Iris pigment epithelial cell (primary cell): ENCODE data around the gene SYT2.
"Not testable (repeated sequence)": the region's sequence is repeated elsewhere in the genome, so short reads cannot be mapped to it uniquely, and the experiment has no call there.

Experiments used
- DNase-seq: peaks from one replicate; pipeline ENCODE4 v3.0.0-alpha.2; 2011; ENCODE audit warnings: low read depth

Gene SYT2

DNA sequence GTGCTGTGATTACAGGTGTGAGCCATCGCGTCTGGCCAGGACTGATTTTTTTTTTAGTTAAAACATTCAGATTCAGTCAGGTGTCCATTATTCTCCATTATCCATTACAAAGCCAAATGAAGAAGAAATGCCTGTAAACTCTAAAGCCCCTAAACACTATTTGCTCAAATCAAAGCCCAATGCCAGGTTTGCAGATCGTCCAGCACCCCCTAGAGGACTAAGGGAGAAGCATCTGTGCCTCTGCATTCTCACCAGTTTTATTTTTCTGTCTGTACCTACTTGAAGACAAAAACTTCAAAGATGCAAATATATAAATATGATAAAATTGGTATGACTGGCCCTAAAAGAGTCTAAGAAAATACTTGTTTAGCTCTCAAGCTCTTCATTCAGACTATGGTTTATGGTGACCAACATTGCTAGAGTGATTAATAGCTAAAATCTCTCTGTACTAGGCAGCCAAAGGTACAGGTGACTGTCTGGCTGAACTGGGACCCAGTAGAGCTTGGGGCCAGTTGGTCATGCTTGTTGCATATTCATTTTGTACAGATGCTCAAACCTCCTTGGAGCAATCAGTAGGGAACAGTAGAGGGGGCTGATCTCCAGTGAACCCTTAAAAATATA is 138.4 kb downstream of the SYT2 start:
- DNase-seq, result peak; percentile 65

- no peak for DNase-seq
Measured at GRCh38 chr1:202569393-202570322, 140.6 kb downstream of the SYT2 start.

GRCh38 chr1:202568826-202569225 is 141.4 kb downstream of the SYT2 start:
- peak; percentile 65 for DNase-seq

DNA sequence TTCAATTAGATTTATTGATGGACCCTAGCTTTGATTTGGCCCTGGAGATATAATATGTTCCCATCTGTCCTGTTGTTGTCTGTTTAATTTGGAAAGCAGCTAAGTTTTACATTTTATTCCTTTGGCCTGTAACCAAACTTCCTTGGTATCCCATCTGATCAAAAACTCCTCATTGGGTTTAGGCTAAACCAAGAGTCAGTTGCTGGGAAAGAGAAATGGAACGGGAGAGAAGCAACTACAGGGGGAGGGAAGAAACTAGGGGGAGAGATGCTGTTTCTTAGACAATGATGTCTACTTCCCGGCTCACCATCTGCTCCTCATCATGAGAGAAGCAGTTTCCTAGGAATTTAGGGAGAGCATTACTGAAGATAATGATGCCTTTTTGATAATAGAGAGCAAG is 141.8 kb downstream of the SYT2 start:
- no peak for DNase-seq

DNA sequence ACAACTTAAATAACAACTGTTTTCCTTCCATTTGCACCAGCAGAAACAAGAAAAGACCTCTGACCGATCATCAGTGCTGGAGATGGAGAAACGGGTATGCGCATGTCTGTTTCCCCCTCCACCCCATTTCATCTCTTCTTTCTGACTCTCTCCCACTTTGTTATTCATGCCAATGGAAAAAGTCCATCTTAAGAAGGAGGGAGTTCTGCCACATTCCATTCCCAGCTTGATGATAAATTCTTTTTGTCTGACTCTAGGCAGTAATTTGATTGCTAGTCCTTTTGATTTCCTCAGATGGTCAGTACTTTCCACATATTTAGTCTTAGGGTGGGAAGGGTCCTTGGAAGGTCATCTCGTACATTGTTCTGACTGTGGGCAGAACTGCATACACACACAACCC is 142.5 kb downstream of the SYT2 start:
- peak; percentile 69 for DNase-seq

- no peak for DNase-seq
Measured at GRCh38 chr1:202565890-202566602, 144.2 kb downstream of the SYT2 start.

DNA sequence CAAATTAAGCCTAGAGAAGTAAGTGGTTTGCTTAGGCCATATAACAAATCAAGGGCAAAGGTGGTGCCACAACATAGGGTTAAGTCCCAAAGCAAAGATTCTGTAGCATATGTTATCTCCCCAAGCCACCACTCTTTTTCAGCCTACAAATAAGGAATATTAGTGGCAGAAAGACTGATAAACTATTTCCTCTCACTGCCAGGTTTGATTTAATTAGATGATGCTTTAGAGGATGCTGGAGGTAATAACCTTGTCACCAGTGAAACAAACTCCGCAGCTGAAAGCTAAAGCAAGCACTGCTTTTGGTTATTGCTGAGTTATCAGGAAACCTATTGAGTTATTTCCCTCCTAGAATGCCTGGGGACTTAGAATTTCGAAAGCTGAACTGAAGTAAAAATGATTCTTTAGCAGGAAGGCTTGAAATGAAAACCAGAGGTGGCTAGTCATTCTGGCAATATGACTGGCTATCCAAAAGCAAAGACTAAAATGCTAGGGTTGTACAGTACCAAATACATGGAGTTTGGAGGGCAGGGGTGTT is 145.2 kb downstream of the SYT2 start:
- no peak for DNase-seq

DNA sequence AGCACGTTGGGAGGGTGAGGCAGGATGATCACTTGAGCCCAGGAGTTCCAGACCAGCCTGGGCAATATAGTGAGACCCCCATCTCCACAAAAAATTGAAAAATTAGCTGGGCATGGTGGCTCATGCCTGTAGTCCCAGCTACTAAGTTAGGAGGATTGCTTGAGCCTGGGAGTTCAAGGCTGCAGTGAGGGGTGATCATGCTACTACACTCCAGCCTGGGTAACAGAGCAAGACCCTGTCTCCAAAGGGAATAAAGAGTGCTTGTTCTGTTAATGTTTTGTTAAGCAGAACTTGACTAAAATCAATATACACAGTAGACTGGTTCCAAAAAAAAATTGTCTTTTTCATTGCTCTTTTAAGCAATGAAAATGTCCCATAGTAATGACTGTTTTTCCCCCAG is 146.4 kb downstream of the SYT2 start:
- DNase-seq, result no peak

- DNase-seq, result no peak
Measured at GRCh38 chr1:202562444-202563060, 147.7 kb downstream of the SYT2 start.

DNA sequence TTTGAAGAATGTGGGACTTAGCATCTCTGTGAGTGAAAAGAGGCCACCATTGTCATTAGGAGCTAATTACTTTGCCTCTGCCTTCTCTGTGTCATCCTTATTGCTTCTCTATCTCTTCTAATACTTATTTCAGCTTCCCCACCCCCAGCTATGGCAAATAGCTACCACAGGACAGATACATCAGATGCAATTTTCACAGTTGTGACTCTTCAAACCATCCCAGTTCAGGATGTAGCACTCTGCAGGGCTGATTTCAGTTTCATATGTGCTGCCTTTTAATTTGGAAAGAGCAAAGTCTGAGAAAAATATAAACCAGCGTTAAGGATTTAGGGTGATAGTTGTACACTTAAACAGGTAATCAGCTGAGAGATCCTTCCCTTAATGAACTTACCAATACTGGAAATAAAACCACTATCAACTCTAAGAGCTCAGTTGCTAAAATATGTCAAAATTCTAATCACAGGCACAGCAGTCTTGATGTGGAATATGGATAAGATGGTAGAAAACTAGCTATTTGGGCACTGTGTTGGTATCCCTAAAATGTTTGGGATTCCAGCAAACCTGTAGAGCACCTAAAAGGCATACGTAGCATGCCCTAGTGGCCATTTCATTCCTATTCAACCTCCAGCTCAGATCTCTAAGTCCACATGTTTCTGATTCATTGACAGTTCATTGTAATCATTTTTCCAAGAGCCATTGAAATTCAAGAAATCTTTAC is 148.4 kb downstream of the SYT2 start:
- no peak for DNase-seq

DNA sequence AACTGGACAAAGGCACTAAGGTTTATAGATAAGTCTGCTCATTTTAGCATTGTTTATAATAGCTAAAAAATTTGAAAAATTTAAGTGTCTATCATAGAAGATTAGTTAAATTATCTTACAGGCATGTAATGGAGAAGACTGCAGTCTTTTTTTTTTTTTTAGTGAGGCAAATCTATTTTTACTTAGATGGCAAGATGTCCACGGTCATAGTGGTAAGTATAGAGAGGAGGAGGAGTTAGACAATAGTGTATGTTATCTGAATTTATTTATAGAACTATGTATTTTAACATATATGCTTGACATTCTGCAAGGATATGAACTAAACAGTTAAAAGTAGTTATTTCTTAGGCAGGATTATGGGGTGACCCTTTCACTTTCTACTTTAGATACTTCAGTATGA is 149.0 kb downstream of the SYT2 start:
- no peak for DNase-seq

- not testable (repeated sequence) for DNase-seq
Measured at GRCh38 chr1:202557662-202558061, 152.6 kb downstream of the SYT2 start.

DNA sequence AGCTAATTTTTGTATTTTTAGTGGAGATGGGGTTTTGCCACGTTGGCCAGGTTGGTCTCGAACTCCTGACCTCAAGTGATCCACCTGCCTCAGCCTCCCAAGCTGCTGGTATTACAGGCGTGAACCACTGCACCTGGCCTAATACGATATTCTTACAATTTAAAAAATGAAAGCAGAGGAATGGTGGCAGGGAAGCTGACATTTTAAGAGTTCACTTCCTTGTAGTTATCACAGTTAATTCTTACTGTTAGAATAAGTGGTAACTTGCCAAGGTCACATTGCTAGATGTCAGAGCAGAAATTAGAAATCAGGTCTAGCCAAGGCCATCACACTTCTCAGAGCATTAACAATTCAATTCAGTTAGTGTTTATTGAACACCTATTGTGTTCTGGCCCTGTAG is 154.2 kb downstream of the SYT2 start:
- not testable (repeated sequence) for DNase-seq

GRCh38 chr1:202554619-202555018 is 155.6 kb downstream of the SYT2 start:
- not testable (repeated sequence) for DNase-seq

GRCh38 chr1:202553560-202554038 is 156.7 kb downstream of the SYT2 start:
- peak; percentile 81 for DNase-seq

DNA sequence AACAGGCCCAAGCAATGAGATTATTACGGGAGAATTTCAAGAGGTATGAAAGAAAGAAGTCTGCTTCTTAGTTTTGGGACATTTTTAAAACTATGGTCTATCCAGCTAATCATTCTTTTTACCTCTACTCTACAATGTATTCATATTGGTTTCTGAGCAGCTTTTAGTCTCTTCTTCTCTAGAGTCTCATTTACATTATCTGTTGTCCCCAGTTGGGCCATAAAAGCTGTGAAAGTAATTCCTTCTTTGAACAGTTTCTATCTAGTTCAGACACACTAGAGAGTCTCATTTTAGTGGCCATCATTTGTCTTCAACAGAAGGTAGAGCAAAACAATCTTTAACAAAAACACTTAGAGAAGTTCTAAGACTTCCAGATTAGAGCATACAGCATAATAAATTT is 157.2 kb downstream of the SYT2 start:
- DNase-seq, result not testable (repeated sequence)

GRCh38 chr1:202552615-202553014 is 157.6 kb downstream of the SYT2 start:
- not testable (repeated sequence) for DNase-seq

DNA sequence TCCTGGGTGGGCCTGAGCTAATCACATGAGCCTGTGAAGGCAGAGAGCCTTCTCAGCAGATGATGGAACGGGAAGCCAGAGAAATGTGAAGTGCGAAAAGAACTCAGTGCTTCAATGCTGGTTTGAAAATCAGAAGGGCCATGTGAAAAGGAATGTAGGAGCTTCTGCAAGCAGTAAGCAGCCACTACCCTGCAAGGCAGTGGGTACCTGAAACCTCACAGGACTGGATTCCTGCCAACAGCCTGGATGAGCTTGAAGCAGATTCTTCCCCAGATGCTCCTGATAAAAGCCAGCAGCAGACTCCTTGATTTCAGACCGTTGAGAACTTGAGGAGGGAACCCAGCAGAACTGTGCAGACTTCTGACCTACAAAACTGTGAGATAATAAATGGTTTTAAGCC is 158.6 kb downstream of the SYT2 start:
- DNase-seq, result no peak

- DNase-seq, result not testable (repeated sequence)
Measured at GRCh38 chr1:202550088-202550487, 160.2 kb downstream of the SYT2 start.

DNA sequence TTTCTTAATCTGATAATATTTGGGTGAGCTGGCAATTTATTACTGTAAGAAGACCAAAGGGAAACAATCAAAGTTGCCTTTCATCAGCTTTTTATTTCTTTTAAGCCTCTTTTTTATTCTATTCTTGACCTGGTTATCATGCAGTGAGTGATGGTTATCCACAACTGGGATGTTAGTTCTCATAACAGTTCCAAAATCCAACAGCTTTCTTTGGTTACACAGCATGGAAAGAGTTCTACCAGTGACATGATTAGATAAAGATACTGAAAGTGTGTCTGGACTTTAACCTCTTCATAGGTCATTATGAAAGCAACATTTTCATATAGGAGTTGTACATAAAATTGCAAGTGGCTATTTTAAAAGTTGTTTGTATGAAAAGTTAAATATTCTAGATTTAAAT is 163.0 kb downstream of the SYT2 start:
- no peak for DNase-seq

- DNase-seq, result not testable (repeated sequence)
Measured at GRCh38 chr1:202546796-202547195, 163.5 kb downstream of the SYT2 start.
